GM18951 (cell line): ENCODE measurements around the gene PRDM16.

Source experiments
- POLR2A ChIP-seq: IDR thresholded peaks from 4 replicates; pipeline ENCODE4 v1.6.1; 2011; ENCODE audit warnings: mild to moderate bottlenecking; ENCODE audit not compliant: insufficient read length, insufficient read depth; ENCODE audit errors: extremely low read depth
- in situ Hi-C: fragments of 300-500 bp; cut with MboI; formaldehyde crosslinking; loops from one replicate; pipeline ENCODE4 v1.12.0; 2022; ENCODE audit warnings: low sequenced_read_pairs, mixed read lengths, inconsistent platforms; ENCODE audit not compliant: unreplicated experiment

The PRDM16 gene

DNA sequence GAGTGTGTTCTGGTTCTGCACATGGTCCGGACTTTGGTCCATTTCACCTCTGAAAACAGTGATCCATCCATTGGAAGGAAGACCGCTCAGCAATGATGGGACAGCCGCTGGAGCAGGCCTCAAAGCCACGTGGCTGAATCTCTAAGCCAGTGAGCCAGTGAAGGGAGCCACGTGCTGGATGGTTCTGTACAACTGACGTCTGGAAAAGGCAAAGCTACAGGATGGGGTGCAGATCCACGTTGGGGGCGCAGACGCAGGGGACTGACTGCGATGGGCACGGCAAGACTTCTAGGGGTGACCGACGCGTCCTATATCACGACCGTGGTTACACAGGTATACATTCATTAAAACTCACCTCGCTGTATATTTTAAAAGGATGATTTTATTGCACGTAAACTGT lies 375.3 kb downstream of the PRDM16 start:
- in situ Hi-C loops: loop anchor here (25.0 kb wide), 1 partner anchor 1032 kb away; the partner anchor contains the start of gene PEX10
- TF ChIP-seq POLR2A: no peak

DNA sequence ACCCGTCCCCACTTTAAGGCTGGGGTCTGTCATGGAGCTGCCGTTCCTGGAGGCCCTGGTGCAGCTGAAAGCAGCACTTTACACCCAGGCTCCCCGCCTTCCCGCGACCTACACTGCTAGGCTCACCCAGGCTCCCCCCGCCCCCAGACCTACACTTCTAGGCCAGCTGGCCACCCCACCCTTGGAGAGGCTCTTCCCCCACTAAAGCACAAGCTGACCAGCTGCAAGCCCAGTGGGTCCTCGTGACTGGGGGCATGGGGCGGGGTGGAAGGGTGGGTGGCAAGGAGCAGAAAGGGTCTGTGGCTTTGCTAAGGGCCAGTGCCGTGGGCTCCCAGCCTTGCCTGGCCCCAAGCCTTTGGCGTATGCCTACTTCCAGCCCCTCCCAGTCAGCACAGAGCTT lies 375.7 kb downstream of the PRDM16 start:
- in situ Hi-C loops: loop anchor here (25.0 kb wide), 1 partner anchor 1032 kb away; the partner anchor contains the start of gene PEX10
- no peak for TF ChIP-seq POLR2A

DNA sequence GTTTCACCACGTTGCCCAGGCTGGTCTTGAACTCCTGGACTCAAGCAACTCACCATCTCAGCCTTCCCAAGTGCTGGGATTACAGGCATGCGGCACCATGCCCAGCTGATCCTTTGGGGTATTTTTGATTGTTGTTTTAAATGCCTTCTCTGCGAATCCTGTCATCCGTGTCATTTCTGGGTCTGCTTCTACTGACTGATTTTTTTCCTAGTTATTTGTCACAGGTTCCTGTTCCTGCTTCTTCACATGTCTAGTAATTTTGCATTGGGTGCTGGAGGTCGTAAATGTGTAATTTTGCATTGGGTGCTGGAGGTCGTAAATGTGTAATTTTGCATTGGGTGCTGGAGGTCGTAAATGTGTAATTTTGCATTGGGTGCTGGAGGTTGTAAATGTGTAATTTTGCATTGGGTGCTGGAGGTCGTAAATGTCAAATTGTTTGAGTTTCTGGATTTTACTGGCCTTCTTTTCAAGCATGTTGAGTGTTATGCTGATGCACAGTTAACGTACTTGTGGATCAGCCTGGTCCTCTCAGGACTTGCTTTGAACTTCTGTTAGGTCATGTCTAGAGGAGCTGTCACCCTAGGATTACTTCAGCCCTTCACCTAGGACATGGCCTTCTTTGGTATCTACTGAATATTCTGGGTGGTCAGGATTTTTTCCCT lies 381.3 kb downstream of the PRDM16 start:
- in situ Hi-C loops: no loop called here
- no peak for TF ChIP-seq POLR2A

DNA sequence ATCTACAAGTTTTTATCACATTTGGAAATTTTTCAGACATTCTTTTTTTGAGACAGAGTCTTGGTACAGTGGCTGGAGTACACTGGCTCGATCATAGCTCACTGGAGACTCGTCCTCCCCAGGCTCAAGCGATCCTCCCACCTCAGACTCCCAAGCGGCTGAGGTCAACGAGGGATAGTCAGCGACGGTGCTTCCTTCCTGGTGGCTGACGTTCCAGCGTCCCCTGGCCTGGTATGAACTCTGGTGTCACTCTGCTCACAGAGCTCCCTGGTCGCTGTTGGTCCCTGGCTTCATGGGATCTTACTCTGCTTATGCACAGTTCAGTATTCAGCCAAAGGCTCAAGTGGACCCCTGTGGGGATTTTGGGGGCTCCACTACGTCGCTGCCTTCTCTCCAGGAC lies 382.0 kb downstream of the PRDM16 start:
- in situ Hi-C loops: no loop called here
- no peak for TF ChIP-seq POLR2A

DNA sequence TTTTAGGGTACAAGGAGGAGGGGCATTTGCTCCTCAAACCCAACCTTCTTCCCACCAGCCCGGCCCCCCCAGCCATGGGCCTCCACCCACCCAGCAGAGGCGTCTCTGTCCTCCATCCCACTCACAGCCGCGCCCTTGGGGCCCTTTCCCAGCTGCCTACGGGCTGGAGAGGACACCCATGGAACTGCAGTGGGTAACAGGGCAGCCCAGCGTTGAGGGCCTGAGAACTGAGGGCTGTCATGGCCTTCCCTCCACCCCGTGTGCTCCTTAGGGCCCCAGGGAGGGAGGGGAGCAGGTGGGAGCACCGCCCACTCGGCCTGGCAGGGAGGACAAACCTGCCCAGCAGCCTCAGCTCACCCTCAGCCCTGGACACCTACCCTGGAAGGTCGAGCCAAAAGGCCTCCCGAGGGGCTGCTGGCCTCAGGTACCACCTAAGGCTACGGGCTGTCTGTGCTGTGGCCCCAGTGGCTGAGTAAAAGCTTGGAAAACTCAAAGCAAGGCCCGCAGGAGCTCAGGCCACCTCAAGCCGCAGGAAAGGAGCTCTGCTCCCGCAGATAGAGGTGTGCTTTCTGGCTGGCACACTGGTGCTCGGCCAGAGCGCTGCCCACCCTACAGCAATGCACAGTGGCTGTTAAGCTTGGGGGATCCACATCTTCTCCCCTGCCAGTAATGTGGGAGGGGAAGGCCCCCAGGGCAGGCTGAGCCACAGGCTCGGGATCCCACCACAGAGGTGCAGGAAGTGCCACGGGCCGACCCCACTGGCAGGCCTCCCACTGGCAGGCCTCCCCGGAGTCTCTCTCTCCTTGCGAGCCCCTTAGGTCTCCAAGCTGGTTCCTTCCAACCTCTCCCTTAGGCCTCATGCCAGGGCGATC lies 383.2 kb downstream of the PRDM16 start:
- in situ Hi-C loops: no loop called here
- no peak for TF ChIP-seq POLR2A

DNA sequence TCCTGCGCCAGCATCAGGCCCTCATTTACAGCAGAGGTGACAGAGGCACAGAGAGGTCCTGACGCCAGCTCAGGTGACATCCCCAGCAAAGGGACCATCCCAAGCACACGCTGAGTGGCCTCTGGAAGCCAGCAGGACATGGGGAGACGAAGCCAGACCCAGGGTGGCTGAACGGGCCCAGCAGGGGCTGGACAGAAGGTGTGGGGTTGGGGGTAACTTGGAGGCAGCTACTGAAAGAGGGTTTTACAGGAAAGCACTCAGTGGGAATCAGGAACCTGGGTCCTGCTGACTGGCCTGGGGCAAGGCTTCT lies 383.8 kb downstream of the PRDM16 start:
- no peak for TF ChIP-seq POLR2A

DNA sequence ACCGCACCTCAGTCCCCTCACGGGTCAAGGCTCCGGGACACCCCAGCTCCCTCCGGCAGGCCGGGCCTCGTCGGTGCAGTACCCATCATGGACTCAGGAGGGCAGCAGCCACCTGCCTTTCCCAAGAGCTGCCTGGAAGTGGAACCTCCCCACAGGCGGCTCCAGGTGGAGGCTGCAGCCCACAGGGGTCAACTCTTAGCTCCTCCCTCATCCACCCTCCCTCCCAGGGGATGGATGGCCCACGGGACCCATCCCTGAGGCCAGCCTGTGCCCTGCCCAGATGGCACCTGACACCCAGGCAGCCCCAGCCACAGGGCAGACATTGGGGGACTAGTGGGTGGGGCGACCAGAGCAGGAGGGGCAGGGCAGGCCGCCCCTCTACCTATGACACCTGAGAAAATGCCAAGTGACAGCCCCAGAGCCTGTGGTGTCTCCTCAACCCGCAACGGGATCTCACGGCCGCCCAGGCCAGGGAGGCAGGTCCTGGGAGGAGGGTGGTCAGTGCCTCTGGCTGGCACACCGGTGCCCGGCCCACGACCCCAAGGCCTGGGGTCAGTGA lies 384.3 kb downstream of the PRDM16 start:
- in situ Hi-C loops: no loop called here
- no peak for TF ChIP-seq POLR2A

More for the DNA sequence above, 383.8 kb downstream of the PRDM16 start:
- in situ Hi-C loops: no loop called here

DNA sequence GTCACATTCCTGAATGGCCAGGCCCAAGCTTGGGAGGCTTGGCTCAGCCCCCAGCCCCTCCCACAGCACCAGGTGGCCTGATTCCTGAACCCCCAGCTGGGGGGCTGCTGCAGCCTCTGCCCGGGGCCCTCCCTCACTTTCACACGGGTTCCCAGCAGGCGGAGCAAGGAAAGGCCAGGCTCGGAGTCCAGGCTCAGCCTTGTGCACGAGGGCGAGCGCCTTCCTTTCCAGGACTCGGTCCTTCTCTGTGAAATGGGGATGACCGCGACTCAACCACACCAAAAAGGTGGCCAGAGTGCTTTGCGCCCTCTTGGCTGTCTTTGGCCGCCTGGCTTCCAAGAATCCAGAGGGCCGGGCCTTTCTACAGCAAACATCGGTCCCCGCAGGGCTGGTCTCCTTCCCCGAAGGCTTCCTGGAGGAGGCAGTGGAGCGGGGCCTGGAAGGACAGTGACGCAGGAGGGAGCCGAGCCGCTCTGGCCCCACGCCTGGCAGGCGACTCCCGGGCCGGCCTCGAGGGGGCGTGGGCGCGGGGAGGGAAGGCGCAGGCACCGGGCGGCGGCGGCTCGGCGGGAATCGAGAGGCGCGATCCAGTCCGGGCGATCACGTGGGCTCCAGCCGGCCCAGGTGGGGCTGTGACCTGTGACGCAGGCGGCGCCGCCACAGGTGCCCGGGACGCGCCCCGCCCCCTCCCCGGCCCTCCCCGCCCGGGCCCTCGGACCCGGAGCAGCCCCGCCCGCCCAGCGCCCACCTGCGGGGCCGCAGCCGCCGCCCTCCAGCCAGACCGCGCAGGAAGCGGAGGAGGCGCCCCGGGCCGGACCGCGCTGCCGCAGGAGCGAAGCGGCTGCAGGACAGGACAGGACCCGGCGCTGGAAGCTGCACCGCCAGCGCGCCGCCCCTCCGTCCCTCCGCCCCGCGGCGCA lies 385.1 kb downstream of the PRDM16 start, which contains the start of gene ARHGEF16:
TSS of gene ARHGEF16 (plus strand) at position 775 of the 920 bp plus-strand sequence. CDS start 8,420 bp downstream, outside the sequence.
- in situ Hi-C loops: no loop called here

DNA sequence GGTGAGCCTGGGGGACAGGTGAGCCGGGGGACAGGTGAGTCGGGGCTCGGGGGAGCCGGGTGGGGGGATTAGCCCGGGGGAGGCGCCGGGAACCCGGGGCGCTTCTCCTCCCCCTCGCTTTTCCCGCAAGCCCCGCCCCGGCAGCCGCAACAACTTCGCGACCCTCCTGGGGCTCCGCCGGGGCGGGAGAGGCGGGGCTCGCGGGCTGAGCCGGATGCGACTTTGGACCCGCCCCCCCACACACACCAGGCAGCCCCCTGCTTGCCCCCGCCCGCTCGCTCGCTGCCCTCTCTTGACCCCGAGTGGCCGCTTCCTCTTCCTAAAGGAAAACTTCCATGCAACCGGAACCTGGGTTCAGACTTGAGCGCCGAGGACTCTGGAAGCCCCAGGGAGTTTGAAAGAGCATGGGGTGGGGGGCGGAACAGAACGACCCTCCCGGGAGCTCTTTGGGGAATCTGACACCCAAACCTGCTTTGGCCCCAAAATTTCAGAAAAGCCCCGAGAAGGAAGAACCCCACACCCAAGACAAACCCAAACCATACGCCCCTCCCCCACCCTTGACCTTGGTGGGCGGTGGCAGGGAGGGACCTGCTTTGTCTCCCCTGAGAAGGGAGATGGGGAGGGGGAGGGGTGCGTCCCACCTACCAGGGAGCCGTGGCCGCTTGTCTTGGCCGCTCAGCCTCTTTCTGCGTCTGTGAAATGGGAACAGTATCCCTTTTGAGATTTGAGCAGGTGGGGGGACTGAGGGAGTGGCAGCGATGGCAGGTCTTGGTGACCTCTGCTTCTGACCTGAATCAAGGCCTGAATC lies 386.0 kb downstream of the PRDM16 start:
- in situ Hi-C loops: no loop called here
- no peak for TF ChIP-seq POLR2A

More for the DNA sequence above, 385.1 kb downstream of the PRDM16 start, which contains the start of gene ARHGEF16:
- no peak for TF ChIP-seq POLR2A

DNA sequence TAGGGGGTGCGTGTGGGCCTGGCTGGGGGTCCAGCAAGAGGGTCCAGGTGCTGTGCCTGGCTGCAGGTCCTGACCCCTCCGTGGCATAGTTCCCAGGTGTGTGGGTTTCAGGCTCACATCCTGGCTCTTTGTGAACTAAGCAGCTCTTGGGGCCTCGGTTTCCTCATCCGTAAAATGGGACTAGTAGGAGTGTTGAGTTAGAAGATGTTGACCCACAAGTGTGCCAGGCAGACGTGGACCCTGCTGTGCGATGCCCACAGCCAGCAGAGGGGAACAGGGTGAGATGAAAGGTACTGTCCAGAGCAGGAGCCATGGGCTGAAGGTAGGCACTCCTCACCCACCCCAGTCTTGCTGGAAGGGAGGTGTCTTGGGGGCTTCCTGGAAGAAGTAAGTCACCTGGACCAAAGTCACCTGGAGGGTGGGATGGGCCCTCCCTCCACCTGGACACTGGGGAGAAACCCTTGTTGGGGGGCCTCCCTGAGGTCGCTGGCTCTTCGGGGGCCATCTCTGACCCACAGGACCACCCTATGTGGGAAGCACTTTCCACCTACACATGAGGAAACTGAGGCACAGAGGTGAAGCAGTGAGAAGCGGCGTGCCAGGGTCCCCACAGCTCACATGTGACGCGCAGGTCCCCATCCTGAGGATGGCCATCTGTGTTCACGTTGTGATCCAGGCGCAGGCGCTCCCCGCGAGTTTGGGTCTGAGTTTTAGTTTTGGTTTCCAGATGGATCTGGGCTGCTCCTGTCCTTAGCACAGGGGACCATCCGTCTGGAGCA lies 386.9 kb downstream of the PRDM16 start:
- in situ Hi-C loops: no loop called here
- TF ChIP-seq POLR2A: no peak

DNA sequence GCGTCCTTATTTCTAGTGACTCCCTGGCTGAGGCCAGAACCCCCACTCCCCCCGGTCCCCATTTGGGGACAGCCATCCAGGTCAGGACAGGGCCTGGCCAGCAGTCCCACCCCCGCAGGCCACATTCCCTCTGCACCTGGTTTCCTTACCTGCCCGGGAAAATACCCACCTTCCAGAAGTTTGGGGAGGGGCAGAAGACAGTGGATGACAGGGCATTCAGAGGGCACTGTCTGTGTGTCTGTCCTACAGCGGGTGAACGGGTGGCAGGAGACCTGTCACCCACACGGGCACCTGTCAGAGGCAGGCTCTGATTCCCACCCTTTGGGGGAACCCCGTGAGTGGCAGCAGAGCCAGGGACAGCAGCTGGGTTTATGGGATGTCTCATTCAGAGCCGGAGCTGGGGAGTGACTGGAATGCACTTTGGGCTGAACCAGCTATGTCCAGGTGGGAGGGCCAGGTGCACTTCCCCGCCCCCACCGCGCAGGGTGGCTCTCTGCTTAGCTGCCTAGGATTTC lies 387.5 kb downstream of the PRDM16 start:
- no peak for TF ChIP-seq POLR2A
- in situ Hi-C loops: no loop called here
